Spleen (tissue), 7 donors: Measurements from ENCODE around the gene WNT9A.

Experiments
- CTCF ChIP-seq, 11 experiments: fragments of 200-600 bp in 7 of 11; fragments of 450-650 bp in 4 of 11; sonication (generic) in 4 of 11; IDR thresholded peaks in 8 of 11; conservative IDR thresholded peaks in 3 of 11; 1 replicate in 7 of 11; 2 replicates in 4 of 11; pipeline versions ENCODE4 v1.4.0 to v1.8.0; 2016 to 2021; ENCODE audit warnings: antibody characterized with exemption in 11 of 11, inconsistent platforms in 4 of 11, mild to moderate bottlenecking in 1 of 11
- POLR2A ChIP-seq, 3 donors: fragments of 450-650 bp; IDR thresholded peaks; one replicate each; pipeline ENCODE4 v1.5.1; 2017; ENCODE audit warnings: antibody characterized with exemption in 3 of 3, mild to moderate bottlenecking in 1 of 3
- POLR2AphosphoS5 ChIP-seq, 3 donors: sonication (generic); formaldehyde crosslinking; IDR thresholded peaks; one replicate each; pipeline ENCODE4 v1.5.1; 2017; ENCODE audit warnings: antibody characterized with exemption in 3 of 3
- donor health status: DM: no; HTN: no; CAD: no; lungs with moderate emphysema.
- donor health status: DM: no; HTN: no; CAD: no.
- donor health status: DM: no; HTN: no; CAD: no.

DNA sequence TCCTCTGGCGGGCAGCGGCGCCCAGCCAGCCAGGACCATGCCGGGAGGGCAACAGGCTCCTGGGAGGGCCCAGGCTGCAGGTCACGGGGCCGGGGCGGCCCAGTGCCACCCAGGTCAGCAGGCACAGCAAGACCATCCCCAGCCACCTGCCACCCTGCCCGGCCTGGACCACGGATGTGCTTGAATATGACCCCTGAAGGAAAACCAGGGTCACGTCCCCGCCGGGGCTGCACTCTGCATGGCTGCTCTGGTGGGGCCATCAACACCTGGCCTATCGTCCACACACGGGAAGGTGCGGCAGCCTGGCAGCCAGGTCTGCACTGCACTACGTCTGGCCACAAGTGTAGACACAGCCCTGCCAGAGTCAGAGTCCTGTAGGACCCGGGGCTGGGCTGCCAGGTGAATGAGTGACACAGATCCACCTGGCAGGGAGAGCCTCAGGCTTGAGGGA lies 6.9 kb downstream of the WNT9A start:
- TF ChIP-seq CTCF (IDR thresholded peaks at IDR 0.05 in 8 of 11, conservative IDR thresholded peaks at IDR 0.05 in 3 of 11), result no peak
- TF ChIP-seq POLR2AphosphoS5 (IDR thresholded peaks at IDR 0.05), result no peak
- no peak for TF ChIP-seq POLR2A (IDR thresholded peaks at IDR 0.05)
